IgD-negative memory B cell (primary cell): Measurements from ENCODE around the gene ZFAND2B. TPM values are rescaled to one million over a fixed set of nuclear protein-coding genes. Genes with fewer than 3 reads are reported as not detected.

Experiments
- H3K27ac Mint-ChIP-seq, 3 donors: one replicate each; pipeline ENCODE4 v1.8.0; 2020 to 2022; ENCODE audit warnings: mild to moderate bottlenecking in 3 of 3, mixed read lengths in 3 of 3, moderate library complexity in 1 of 3
- H3K27me3 Mint-ChIP-seq: one replicate; pipeline ENCODE4 v1.8.0; 2021; ENCODE audit warnings: mixed read lengths
- H3K36me3 Mint-ChIP-seq: one replicate; pipeline ENCODE4 v1.8.0; 2020; ENCODE audit warnings: mild to moderate bottlenecking, mixed read lengths
- H3K4me1 Mint-ChIP-seq, 3 donors: one replicate each; pipeline ENCODE4 v1.8.0; 2020 to 2022; ENCODE audit warnings: mixed read lengths in 3 of 3, mild to moderate bottlenecking in 1 of 3
- H3K4me3 Mint-ChIP-seq, 4 donors: one replicate each; pipeline ENCODE4 v1.8.0; 2020 to 2022; ENCODE audit warnings: mild to moderate bottlenecking in 4 of 4, mixed read lengths in 4 of 4, moderate library complexity in 3 of 4
- H3K9me3 Mint-ChIP-seq, 3 donors: one replicate each; pipeline ENCODE4 v1.8.0; 2020 to 2021; ENCODE audit warnings: mixed read lengths in 3 of 3, mild to moderate bottlenecking in 1 of 3
- polyA plus RNA-seq: library from polyadenylated mRNA; unstranded; fragments of 300-500 nt; fragmentation: Illumina TruSeq; gene quantifications from one replicate; pipeline ENCODE4 v1.2.3, GENCODE V29; 2021

ZFAND2B gene
- polyA plus RNA-seq, 1 donor from 2014 or later: 64.8 TPM

DNA sequence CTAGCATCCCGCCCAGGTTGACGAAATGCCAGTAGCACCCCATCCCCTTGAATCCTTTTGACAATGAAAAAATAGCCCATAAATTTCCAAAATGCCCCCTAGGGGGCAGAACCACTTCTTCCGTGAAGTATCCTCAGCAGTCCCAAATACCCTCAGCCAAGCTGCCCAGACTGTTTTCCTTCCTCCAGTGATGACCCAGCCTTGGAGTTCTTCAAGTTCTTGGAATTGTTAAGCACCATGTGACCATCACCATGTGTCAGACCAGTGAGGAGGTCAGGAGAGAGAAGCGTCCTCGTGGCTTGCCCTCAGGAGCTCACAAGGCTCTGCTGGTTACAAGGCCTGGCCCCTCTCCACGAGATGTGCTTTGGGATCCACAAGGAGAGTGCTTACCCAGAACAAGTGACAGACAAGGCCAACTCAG lies 35.3 kb upstream of the ZFAND2B start:
- Mint-ChIP-seq H3K9me3 (no peaks in the 10 kb centered on the region), H3K4me3 (peak overlapping the region in 1 of 4 donors; percentile 77), H3K36me3 (peaks cover 4% of the 10 kb centered on the region), H3K27ac (peak overlapping the region; percentile 41 to 85 (median 80)), H3K27me3 (no peaks in the 10 kb centered on the region), H3K4me1 (peaks cover 10 to 30% (median 21%) of the 10 kb centered on the region in 3 donors)

DNA sequence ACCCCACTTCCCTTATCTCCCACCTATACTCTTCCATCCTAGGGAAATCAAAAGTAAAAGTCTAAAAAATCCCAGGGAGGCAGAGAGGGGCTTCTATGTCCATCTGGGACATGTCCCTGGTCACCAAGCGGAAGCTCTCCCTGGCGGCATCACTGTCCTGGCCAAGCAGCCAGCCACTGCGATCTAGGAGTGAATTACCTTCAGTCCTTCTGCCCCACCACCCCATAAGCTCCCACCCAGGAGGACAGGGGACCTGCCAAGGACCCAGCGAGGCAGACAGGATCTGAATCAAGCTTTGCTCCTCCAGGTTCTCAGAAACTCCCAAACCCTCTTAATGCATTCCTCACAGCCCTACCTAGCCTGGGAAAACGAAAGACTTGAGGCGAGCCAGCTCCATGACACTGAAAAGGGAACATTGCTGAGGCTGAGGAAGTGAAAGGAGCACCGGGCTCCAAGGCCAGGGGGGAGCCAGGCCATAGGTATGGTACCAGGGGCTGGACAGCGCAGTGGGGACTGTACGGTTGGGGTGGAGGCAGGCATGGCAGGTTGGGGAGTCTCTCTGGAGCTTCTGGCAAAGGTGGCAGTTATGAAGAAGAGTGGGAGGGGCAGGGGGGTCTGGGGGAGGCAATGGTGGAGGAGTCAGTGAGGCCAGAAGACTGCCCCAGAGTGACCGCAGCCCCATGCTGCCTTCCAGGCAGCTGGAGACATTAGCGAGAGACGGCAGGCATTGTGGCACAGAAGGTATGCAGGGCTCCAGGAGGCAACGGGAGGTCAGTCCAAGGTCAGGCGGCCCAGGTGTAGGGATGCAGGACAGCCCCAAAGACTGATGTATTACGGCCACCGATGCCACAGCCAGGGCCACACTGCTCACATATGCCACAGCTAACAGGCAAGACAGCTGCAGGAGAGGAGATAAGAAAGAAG lies 34.1 kb upstream of the ZFAND2B start:
- peaks cover 10 to 30% (median 21%) of the 10 kb centered on the region in 3 donors for H3K4me1 Mint-ChIP-seq
- no peaks in the 10 kb centered on the region for H3K9me3 Mint-ChIP-seq
- peak overlapping the region in 2 of 4 donors; percentile 39 to 77 for H3K4me3 Mint-ChIP-seq
- peaks cover 1% of the 10 kb centered on the region for H3K36me3 Mint-ChIP-seq
- H3K27ac Mint-ChIP-seq: peak overlapping the region in 1 of 3 donors; percentile 46
- no peaks in the 10 kb centered on the region for H3K27me3 Mint-ChIP-seq

DNA sequence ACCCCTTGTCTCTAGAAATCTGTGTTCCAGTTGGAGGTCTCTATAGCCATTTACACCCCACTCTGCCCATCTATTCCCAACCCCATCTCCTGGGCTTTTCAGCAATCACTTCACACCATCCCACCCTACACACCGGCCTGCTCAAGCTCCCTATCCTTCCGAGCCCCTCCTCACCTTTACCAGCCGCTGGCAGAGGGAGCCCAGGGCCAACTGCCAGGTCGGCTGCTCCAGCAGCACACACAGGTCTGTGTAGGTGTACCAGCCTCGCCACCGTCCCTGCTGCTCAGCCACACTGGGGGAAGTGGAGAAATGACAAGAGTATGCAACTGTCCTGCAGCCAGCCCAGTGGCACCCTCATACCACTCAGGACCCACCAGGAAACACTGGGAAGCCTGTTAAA lies 33.4 kb upstream of the ZFAND2B start:
- H3K9me3 Mint-ChIP-seq: no peaks in the 10 kb centered on the region
- H3K27ac Mint-ChIP-seq: peak overlapping the region in 1 of 3 donors; percentile 46
- peak overlapping the region in 2 of 4 donors; percentile 45 to 76 for H3K4me3 Mint-ChIP-seq
- H3K36me3 Mint-ChIP-seq: peaks cover 1% of the 10 kb centered on the region
- no peaks in the 10 kb centered on the region for H3K27me3 Mint-ChIP-seq
- H3K4me1 Mint-ChIP-seq: peaks cover 10 to 30% (median 21%) of the 10 kb centered on the region in 3 donors

DNA sequence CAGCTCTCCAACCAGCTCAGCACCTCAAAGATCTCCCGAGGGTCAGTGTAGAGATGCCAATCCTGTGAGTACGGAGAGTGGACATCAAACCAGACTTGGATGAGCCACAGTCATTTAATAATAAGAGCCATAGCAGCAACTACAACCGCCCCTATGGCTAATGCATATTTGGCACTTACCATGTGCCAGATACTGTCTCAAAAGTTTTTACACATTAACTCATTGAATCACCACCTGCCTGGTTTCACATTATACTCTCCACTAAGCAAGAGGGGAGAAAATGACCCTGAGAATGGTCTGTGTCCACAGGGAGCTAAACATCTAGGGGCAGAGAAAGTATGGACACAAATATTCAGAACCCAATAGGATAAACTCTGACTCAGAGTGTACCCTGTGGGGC lies 32.4 kb upstream of the ZFAND2B start:
- Mint-ChIP-seq H3K27ac (peak overlapping the region; percentile 46 to 92 (median 69)), H3K27me3 (no peaks in the 10 kb centered on the region), H3K9me3 (no peaks in the 10 kb centered on the region), H3K36me3 (peaks cover 1% of the 10 kb centered on the region), H3K4me1 (peaks cover 16 to 36% (median 26%) of the 10 kb centered on the region in 3 donors), H3K4me3 (peak overlapping the region in 2 of 4 donors; percentile 47 to 70)

DNA sequence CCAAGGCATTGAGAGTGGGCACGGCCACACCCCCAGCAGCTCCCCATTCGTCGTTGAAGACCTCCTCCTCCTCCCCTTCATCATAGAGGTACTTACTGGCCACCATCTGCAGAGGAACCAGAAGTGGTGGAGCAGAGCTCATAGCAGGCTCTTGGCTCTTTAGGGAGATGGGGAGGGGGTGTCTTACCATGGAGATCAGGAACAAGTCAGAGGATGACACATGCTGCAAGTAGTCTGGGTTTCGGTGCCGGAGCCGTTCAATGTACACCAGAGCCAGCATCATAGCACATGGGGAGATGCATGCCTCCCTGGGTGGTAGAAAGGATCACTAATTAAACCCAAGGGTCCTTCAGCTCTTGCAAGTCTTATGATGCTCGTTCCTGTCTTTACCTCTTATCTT lies 31.8 kb upstream of the ZFAND2B start:
- peak overlapping the region in 1 of 4 donors; percentile 70 for H3K4me3 Mint-ChIP-seq
- H3K4me1 Mint-ChIP-seq: peaks cover 17 to 39% (median 31%) of the 10 kb centered on the region in 3 donors
- H3K36me3 Mint-ChIP-seq: no peaks in the 10 kb centered on the region
- H3K27ac Mint-ChIP-seq: peak overlapping the region; percentile 46 to 92 (median 69)
- no peaks in the 10 kb centered on the region for H3K9me3 Mint-ChIP-seq
- no peaks in the 10 kb centered on the region for H3K27me3 Mint-ChIP-seq

DNA sequence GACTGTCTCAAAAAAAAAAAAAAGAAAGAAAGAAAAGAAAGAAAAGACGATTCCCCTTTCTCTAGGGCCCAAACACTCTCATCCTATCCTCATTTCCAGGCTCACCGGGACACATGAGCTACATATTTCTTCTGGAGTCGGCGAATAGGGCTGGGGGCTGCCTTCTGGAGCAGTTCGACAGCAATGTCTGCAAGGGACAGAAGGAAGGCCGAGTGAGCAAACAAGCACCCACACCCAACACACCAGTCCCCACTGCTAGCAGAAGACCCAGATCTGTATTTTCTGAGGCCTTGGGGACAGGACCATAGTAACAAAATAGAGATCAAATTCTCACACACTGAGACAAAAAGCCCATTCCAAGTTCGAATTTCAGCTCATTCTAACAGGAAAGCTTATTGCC lies 31.1 kb upstream of the ZFAND2B start:
- H3K27ac Mint-ChIP-seq: peak overlapping the region; percentile 76 to 97 (median 97)
- no peaks in the 10 kb centered on the region for H3K9me3 Mint-ChIP-seq
- peak overlapping the region; percentile 81 to 97 (median 96) for H3K4me3 Mint-ChIP-seq
- no peaks in the 10 kb centered on the region for H3K27me3 Mint-ChIP-seq
- H3K4me1 Mint-ChIP-seq: peaks cover 17 to 39% (median 33%) of the 10 kb centered on the region in 3 donors
- no peaks in the 10 kb centered on the region for H3K36me3 Mint-ChIP-seq

DNA sequence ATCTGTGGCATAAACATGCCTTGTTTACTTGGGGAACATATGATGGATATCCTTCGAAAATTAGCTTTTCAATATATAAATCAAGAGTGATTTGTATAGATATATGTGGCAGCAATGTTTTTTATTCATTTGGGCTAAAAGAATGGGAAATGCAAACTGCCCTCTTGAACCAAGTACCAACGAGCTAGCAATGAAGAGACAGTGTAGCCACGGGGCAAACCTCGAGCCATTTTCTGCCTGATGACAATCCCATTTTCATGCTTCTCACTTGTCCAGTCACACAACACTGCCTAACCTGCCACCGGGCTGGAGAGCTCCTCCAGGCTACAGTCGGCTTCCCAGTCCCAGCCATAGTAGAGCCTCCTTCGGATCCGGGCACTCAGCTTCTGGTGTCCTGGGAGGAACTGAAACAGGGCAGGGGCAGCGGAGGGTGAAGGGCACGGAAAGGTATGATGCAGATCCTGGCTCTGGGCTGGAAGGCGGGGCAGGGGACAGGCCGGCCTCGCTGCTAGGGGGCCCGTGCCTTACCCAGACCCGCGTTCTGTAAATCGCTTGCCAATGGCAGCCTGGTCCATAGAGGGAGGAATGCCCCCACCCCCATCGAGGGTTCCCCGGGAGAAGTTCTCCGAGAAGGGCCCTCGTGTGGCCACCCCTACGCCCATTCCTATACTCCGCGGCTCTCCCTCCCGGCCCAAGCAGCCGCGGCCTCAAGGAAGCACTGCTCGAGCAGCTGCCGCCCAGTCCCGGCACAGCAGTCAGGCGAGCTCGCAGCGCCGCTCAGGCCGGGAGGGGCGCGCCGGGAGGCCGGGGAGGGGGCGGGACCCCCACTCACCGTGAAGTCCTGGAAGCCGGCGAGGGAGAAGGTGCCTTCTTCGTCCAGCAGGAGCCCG lies 30.4 kb upstream of the ZFAND2B start:
- Mint-ChIP-seq H3K27me3 (no peaks in the 10 kb centered on the region), H3K4me3 (peak overlapping the region; percentile 95 to 98 (median 97)), H3K4me1 (peaks cover 15 to 36% (median 31%) of the 10 kb centered on the region in 3 donors)

DNA sequence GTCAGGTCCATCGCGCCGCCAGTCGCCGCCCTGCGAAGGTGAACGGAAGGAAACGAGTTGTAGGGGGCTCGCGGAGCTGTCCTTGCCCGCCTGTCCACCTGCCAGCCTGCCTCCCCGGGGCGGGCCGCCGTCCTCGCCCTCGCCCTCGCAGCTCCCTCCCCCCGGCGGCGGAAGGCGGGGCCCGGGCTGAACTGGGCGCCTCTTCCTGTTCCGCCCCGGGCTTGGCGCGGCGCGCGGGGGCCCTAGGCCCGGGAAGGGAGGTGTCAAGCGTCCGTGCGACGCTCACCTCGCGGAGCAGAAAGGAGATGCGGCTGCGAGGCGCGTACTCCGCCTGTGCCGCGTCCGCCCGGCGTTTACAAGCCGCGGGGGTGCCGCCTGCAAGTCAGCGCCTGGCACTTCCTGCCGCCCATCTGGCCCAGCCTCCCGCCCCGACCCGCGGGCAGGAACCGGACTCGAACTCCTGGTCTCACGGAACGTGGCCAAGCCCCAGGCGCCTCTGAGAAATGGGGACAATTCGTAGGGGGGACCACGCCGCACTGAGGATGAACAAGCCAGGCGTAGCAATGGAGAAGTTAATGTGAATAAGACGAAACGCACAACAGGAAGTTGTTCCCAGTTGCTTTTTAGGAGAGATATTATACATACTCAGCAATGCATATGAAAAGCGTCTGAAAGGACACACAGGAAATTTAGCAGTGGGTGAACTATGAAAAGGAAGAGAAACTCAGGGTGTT lies 29.6 kb upstream of the ZFAND2B start, which contains the start of gene CNPPD1:
TSS of gene CNPPD1 (minus strand) at position 108 of the 734 bp plus-strand sequence. CDS start at position 11, 97 bp downstream.
- no peaks in the 10 kb centered on the region for H3K27me3 Mint-ChIP-seq
- peaks cover 2% of the 10 kb centered on the region for H3K36me3 Mint-ChIP-seq
- no peaks in the 10 kb centered on the region for H3K9me3 Mint-ChIP-seq
- H3K27ac Mint-ChIP-seq: peak within 1 kb of the TSS; percentile 97 to 100 (median 100)
- peaks cover 15 to 31% (median 29%) of the 10 kb centered on the region in 3 donors for H3K4me1 Mint-ChIP-seq
- H3K4me3 Mint-ChIP-seq: peak within 1 kb of the TSS; percentile 95 to 98 (median 97)

More for the DNA sequence above, 30.4 kb upstream of the ZFAND2B start:
- Mint-ChIP-seq H3K9me3 (no peaks in the 10 kb centered on the region), H3K36me3 (peaks cover 2% of the 10 kb centered on the region), H3K27ac (peak overlapping the region; percentile 97 to 100 (median 100))

DNA sequence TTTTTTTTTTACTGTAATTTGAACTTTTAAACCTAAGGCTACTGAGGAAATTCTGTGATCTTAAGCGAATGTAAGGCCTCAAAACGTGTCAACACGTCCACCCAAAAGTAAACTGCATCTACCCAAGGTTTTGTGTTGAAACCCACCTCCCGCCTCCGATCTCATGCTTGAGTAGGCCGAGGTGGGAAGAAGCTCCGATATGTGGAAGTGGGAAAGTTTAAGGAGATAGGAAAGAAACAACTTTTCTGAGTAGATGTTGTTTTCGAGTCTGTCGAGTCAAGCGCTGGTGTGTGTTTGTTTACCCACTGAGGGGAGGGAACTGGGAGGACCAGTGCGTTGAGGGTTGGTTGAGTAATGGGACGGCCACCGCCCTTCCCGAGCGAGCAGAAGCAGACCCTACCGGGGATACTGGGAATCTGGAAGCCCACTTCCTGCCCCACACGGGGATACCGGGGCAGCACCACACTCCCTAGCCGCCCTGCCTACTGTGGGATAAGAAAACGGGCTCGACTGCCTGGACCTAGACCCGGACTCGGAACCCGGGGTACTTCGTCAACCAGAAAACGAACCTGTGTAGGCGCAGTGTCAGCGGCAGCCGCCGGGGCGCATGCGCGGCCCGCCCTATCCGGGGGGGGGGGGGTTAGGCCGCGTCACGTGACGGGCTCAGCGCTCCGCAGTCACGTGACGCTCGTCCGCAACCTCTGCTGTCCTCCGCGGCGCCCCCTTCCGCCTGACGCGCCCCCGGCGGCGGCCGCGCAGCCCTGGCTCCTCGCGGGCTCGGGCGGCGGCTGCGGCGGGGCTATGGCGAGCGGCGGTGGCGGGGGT lies 28.8 kb upstream of the ZFAND2B start, which contains the start of gene RETREG2:
TSS of gene RETREG2 (plus strand) at position 724 of the 825 bp plus-strand sequence. CDS start at position 802, 78 bp downstream.
- Mint-ChIP-seq H3K27me3 (no peaks in the 10 kb centered on the region), H3K36me3 (peaks cover 2% of the 10 kb centered on the region), H3K4me1 (peaks cover 15 to 31% (median 26%) of the 10 kb centered on the region in 3 donors), H3K27ac (peak within 1 kb of the TSS; percentile 97 to 100 (median 100)), H3K9me3 (no peaks in the 10 kb centered on the region), H3K4me3 (peak within 1 kb of the TSS; percentile 95 to 98 (median 97))

DNA sequence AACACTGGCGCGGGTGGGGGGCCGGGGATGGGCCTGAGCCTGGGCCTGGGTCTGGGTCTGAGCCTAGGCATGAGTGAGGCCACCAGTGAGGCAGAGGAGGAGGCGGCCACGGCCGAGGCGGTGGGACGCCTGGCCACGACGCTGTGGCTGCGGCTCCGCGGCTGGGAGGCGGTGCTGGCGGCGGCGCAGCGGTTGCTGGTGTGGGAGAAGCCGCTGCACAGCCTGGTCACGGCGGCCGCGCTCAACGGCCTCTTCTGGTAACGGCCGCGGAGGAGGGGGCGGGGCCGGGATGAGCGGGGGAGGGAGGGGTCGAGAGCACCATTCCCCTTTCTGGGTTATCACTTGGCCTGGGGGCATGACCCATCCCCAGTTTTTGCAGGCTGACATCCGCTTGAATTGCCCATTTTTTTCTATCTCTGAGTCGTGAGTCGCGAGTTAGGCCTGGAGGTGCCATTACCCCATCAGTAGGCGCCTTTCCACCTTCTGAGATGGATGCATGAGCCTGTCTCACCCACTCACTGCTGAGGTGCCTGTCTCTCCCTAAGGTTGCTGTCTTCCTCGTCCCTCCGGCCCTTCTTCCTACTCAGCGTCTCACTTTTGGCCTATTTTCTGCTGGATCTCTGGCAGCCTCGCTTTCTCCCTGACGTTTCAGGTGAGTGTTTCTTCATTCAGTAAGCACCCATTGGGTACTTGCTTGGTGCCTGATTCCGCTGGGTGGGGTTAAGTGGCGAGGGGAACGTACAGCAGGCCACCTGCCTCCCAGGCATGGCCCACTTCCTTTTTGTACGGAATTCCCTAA lies 28.0 kb upstream of the ZFAND2B start:
- no peaks in the 10 kb centered on the region for H3K27me3 Mint-ChIP-seq
- H3K9me3 Mint-ChIP-seq: no peaks in the 10 kb centered on the region
- H3K4me1 Mint-ChIP-seq: peaks cover 15 to 32% (median 26%) of the 10 kb centered on the region in 3 donors
- H3K27ac Mint-ChIP-seq: peak overlapping the region; percentile 92 to 100 (median 94)
- peak overlapping the region; percentile 83 to 98 (median 96) for H3K4me3 Mint-ChIP-seq
- H3K36me3 Mint-ChIP-seq: peaks cover 2% of the 10 kb centered on the region

DNA sequence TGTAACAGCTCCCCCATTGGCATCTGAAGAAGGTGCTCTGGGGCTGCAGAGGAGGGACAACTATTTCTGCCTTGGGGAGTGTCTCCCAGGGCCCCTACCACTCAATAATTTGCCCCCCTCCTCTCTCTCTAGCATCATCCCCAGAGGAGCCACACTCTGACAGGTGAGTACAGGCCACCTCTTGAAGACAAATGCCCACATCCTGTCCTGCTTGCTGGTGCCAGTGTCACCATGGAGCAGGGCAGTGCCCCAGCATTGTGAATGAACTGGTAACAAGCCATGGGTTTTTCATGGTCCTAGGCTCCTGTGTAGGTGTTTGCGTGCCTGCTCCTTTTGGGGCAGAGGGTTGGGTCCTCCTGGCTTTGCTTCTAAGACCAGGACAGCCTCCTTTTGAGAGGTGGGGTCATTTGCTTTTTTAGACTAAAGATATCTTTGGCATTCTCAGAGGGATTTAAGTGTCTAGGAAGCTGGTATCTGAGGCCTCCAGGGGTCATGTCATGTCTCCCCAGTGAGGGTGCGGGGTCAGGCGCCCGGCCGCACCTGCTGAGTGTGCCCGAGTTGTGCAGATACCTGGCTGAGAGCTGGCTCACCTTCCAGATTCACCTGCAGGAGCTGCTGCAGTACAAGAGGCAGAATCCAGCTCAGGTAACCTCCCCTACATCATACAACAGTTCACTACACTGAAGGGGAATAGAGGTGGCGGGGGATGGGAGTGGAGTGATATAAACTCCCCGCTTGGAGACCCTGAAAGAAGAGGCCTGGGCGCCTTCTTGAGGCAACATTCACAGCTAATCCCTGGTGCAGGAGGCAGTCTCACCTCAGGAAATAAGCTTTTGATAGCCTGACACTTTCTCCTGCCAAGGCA lies 26.7 kb upstream of the ZFAND2B start:
- Mint-ChIP-seq H3K27me3 (no peaks in the 10 kb centered on the region), H3K36me3 (peaks cover 3% of the 10 kb centered on the region), H3K27ac (peak overlapping the region in 2 of 3 donors; percentile 92 to 94), H3K4me3 (peak overlapping the region; percentile 52 to 98 (median 96)), H3K9me3 (no peaks in the 10 kb centered on the region), H3K4me1 (peaks cover 13 to 24% (median 15%) of the 10 kb centered on the region in 3 donors)

DNA sequence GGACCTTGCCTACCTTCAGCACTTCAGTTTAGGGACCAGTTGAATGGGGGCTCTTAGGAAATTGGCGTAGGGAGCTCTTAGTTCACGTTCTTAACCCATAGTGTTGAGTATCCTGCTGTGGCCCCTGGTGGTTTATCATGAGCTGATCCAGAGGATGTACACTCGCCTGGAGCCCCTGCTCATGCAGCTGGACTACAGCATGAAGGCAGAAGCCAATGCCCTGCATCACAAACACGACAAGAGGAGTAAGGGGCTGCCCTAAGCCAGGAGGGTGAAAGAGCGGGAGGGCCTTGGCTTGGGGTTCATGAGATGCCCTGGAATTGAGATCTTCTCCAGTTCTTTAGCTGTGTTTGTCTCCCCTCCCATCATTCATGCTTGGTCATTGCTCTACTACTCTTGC lies 25.6 kb upstream of the ZFAND2B start:
- Mint-ChIP-seq H3K4me1 (peaks cover 11 to 20% (median 19%) of the 10 kb centered on the region in 3 donors), H3K4me3 (peak overlapping the region in 2 of 4 donors; percentile 26 to 97), H3K27ac (peak overlapping the region in 1 of 3 donors; percentile 92), H3K9me3 (no peaks in the 10 kb centered on the region), H3K36me3 (peaks cover 3% of the 10 kb centered on the region), H3K27me3 (no peaks in the 10 kb centered on the region)
